ENCODE data around the gene PAIP1.
"Not testable (repeated sequence)": the region's sequence is repeated elsewhere in the genome, so short reads cannot be mapped to it uniquely, and the experiment has no call there.

PAIP1 gene

DNA sequence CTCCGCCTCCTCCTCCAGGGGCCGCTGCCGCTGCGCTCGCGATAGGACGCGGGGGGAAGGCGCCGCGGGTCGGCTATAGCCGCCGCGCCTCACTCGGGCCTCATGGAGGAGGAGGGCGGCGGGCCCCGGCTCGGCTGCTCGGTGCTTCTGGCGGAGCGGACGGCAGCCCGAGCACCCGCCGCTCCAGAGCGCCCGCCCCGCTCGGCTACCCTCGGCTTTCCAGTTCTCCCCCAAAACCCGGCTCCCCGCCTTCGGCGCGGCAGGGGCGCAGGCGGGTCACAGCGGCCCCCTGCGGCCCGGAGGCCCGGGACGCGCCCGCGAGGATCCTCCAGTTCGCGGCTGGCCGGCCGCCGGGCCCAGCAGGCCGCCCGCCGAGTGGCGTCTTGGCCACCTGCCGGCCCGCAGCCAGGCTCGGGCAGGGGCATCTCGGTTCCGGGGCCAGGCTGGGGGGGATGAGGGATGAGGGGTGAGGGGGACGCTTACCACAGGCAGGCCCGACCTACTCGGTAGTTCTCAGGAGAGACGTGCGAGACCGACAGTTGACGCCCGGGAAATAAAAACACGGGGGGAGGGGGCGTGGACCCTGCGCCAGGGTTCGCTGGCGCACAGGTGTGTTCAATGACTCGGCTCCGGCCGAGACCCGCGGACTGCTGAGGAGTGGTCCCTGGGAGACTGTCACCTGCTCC is at the start of gene PAIP1:
Gene PAIP1, minus strand, starts transcription at position 221 of the 686 bp plus-strand sequence. CDS start 231 bp downstream, outside the sequence.
- DNase-seq = peak; percentile 89

GRCh38 chr5:43606351-43606750 is 49.5 kb upstream of the PAIP1 start:
- no peak for DNase-seq

- DNase-seq = no peak
Measured at GRCh38 chr5:43604699-43605098, 47.8 kb upstream of the PAIP1 start.

GRCh38 chr5:43603344-43604217 is 46.7 kb upstream of the PAIP1 start:
- DNase-seq = peak; percentile 72

GRCh38 chr5:43602461-43603343 is 45.8 kb upstream of the PAIP1 start, which contains the start of gene NNT:
NNT (plus strand) TSS chr5:43603180; CDS start chr5:43609196, 6,016 bp downstream.
- peak; percentile 93 for DNase-seq

DNA sequence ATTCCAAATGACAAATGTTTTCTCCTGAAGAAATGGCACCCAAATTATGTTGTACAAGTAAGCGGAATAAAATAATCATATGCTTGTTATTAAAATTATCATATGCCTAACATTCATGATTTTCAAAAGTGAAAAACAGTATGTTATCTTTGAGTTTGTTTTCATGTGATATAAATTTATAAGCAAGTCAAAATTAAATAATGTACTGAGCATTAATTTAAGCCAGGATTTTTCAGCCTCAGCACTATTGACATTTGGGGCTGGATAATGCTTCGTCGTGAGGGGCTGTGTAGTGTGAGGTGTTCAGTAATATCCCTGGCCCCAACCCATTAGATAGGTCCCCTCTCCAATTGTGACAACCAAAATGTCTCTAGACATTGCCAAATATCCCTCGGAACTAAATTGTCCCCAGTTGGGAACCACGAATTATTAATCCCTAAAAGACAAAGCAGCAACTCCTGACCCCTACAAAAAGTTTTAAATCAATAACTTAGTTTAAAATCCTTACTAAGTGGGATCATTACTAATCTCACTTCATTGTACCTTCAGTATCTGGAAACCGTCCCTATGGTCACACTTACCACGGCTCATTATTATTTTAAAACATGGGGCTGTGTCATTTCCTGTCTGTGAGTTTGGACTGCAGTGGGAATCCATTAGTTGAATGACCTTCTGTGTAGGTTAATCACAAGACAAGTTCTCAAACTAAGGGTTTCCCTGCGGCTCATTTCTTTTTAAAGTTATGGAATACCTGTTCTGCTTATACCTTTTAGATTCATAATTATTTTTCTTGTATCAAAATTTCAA is 44.8 kb upstream of the PAIP1 start:
- DNase-seq = peak; percentile 7

DNA sequence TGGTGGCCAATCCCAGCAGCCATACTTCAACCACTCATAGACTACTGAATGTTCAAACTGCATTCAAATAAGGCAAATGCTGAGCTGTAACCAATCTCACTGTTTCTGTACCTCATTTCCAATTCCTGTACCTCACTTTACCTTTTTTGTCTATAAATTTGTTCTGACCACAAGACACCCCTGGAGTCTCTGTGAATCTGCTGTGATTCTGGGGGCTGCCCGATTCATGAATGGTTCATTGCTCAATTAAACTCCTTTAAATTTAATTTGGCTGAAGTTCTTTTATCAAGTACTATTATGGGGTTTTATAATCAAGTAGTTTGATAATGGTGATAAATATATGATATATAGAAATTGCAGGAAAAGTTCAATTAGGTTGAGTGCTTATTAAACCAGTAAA is 42.0 kb upstream of the PAIP1 start:
- DNase-seq = not testable (repeated sequence)

GRCh38 chr5:43592363-43592762 is 35.5 kb upstream of the PAIP1 start:
- no peak for DNase-seq

DNA sequence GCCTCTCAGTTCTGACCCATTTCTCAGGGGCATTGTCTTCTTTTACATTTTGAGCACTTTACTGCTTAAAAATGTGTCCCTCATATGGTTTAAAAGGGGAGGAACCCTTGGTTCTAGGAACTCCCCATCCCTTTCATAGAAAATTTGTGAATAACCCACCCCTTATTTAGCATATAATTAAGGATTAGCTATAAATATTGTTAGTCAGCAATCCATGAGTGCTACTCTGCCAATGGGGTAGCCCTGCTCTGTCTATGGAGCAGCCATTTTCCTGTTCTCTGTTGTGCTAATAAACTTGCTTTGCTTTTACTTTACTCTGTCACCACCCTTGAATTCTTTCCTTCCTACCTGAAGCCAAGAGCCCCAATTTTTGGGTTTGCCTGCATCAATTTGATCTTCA is 33.8 kb upstream of the PAIP1 start:
- DNase-seq = no peak

- DNase-seq = no peak
Measured at GRCh38 chr5:43589310-43589709, 32.4 kb upstream of the PAIP1 start.

DNA sequence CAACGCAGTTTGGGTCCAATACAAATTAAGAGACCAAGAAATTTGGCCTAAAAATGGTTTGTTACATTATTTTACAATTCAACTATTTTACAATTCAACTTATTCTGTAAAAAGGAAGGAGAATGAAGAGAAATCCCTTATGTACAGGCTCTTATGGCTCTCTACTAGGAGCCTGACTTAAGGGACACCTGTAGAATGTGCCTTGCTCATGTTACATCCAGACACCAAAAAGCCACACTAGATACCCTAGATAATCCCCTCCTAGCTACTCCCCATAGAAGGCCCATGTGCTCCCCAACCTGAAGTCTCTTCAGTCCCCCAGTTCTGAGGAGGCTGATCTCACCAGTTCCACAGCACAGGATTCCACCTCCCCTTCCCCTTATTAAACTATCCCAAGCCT is 32.0 kb upstream of the PAIP1 start:
- DNase-seq = no peak

GRCh38 chr5:43584166-43584699 is 27.4 kb upstream of the PAIP1 start:
- no peak for DNase-seq

- no peak for DNase-seq
Measured at GRCh38 chr5:43583724-43584123, 26.8 kb upstream of the PAIP1 start.

GRCh38 chr5:43582082-43583005 is 25.5 kb upstream of the PAIP1 start:
- DNase-seq = no peak

GRCh38 chr5:43581398-43581797 is 24.5 kb upstream of the PAIP1 start:
- no peak for DNase-seq

DNA sequence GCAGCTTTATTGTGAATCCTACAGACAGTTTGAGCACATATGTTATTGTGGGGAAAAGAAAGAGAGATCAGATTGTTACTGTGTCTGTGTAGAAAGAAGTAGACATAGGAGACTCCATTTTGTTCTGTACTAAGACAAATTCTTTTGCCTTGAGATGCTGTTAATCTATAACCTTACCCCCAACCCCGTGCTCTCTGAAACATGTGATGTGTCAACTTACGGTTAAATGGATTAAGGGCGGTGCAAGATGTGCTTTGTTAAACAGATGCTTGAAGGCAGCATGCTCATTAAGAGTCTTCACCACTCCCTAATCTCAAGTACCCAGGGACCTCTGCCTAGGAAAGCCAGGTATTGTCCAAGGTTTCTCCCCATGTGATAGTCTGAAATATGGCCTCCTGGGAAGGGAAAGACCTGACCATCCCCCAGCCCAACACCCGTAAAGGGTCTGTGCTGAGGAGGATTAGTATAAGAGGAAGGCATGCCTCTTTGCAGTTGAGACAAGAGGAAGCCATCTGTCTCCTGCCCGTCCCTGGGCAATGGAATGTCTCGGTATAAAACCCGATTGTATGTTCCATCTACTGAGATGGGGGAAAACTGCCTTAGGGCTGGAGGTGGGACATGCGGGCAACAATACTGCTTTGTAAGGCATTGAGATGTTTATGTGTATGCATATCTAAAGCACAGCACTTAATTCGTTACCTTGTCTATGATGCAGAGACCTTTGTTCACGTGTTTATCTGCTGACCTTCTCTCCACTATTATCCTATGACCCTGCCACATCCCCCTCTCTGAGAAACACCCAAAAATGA is 23.7 kb upstream of the PAIP1 start:
- DNase-seq = not testable (repeated sequence)

DNA sequence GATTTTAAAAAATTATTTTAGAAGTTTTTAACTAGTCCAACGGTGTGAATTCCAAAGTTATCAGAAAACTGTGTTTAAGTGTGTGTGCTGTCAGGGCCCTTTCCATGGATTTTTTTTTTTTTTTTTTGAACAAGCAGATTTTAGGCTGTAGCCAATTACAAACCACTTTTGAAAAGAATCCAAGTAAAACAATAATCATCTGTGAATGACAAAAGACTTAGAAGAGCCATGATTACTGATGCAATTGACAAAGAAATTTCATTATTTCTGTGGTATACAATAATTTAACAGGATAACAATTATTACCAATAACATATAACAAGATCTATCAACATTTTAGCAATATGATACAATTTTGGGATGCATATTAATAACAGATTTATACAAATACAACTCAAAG is 16.2 kb upstream of the PAIP1 start:
- DNase-seq = no peak

DNA sequence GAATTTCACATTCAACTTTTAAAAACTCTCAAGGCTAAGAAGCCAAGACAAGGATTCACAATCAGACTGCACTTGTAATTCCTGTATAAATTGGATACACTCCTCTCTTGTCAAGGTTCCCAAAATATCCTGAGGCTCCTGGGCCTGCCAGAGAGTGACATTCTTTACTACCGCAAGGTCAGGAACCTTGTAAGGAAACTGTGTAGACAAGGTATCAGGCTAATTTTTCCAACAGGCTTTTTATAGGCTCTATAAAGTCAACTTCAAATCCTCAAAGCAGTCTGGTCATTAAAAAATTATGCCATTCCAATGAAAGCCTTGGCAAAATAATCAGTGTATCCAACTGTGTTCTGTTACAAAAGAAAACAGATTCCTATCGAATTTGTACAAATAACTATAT is 15.5 kb upstream of the PAIP1 start:
- no peak for DNase-seq

DNA sequence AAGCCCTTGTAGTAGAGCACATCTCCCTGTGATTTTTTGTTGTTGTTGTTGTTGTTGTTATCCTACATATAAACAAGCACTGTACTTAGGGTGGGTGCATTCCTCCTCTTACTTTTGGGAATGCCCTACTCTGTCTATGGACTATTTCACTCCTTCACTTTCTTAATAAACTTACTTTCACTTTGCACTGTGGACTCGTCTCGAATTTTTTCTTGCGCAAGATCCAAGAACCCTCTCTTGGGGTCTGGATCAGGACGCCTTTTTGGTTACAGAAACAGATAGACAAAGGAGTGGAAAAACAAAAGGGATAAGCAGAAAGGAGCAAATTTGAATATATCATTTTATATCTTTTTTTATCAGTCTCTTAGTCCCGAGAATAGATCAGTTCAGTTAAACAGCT is 14.4 kb upstream of the PAIP1 start:
- no peak for DNase-seq

All from NCI-H2227 treated with DMSO at 0.1 percent for 48 hours (cell line).